GM13976 (cell line): Measurements from ENCODE around the gene IQCE.

ENCODE experiments used
- DNase-seq: peaks from one replicate; pipeline ENCODE4 v3.0.0; 2012; ENCODE audit warnings: low spot score
- CTCF ChIP-seq: IDR thresholded peaks from 2 replicates; pipeline ENCODE4 v1.5.1; 2012; ENCODE audit warnings: borderline replicate concordance, mild to moderate bottlenecking; ENCODE audit not compliant: insufficient read depth; ENCODE audit errors: extremely low read depth, missing control alignments, control extremely low read depth
- in situ Hi-C: fragments of 300-500 bp; cut with MboI; formaldehyde crosslinking; loops from one replicate; pipeline ENCODE4 v1.12.0; 2022; ENCODE audit warnings: low sequenced_read_pairs, mixed read lengths, inconsistent platforms; ENCODE audit not compliant: unreplicated experiment

The IQCE gene

DNA sequence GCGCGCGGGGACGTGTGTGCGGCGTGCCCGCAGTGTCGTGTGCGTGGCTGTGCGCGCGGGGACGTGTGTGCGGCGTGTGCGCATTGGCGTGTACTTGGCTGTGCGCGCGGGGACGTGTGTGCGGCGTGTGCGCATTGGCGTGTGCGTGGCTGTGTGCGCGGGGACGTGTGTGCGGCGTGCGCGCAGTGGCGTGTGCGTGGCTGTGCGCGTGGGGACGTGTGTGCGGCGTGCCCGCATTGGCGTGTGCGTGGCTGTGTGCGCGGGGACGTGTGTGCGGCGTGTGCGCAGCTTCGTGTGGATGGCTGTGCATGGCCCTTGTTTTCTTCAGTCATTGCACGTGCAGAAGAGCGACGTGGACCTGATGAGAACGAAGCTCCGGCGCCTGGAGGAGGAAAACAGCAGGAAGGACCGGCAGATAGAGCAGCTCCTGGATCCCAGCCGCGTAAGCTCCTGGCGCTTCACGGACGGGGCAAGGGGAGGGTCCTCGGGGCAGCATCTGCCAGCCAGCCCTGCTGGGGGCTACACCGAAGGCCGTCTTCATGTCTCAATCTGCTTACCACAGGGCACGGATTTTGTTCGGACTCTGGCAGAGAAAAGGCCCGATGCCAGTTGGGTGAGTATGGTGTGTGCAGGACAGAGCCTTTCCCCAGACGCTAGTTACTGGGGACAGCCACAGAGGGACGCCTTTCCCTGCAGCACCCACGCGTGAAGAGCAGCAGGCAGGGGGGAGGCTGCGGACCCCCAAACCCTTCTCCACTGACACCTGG is 19.3 kb downstream of the IQCE start:
- DNase-seq = no peak
- TF ChIP-seq CTCF = no peak
- in situ Hi-C loops = no loop called here

GRCh38 chr7:2580636-2581035 is 21.9 kb downstream of the IQCE start:
- in situ Hi-C loops = no loop called here

DNA sequence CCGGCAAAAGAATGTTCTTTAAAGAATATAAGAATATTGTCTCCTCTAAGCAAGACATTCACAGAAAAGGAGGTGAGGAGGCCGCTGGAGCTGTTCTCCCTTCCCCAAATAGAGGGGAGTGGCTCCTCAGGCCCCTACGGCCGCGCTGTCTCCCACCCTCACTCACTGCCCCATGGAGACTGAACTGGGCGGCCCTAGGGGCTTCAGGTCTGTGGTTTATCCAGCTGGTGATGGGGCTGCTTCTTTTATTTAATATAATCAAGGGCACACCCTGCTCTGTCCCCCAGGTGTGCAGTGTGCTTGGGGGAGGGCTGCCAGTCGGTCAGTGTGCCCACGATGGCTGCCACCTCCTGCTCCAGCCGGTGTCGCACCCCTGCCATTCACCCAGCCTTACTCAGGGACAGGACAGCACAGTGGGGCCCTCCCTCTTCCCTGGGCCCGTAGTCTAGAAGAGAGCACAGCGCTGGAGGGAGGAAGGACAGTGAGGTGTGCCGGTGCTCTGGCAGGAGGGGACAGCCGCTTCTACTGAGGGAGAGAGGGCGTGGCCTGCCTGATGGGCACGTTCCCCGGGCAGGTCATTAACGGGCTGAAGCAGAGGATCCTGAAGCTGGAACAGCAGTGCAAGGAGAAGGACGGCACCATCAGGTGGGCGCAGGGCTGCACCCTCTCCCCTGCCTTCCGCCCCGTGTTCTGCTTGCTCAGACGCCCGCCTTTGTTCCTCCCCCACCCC is 23.4 kb downstream of the IQCE start:
- in situ Hi-C loops = no loop called here
- DNase-seq = no peak
- TF ChIP-seq CTCF = no peak

More at GRCh38 chr7:2580636-2581035, 21.9 kb downstream of the IQCE start:
- no peak for TF ChIP-seq CTCF
- DNase-seq = no peak

DNA sequence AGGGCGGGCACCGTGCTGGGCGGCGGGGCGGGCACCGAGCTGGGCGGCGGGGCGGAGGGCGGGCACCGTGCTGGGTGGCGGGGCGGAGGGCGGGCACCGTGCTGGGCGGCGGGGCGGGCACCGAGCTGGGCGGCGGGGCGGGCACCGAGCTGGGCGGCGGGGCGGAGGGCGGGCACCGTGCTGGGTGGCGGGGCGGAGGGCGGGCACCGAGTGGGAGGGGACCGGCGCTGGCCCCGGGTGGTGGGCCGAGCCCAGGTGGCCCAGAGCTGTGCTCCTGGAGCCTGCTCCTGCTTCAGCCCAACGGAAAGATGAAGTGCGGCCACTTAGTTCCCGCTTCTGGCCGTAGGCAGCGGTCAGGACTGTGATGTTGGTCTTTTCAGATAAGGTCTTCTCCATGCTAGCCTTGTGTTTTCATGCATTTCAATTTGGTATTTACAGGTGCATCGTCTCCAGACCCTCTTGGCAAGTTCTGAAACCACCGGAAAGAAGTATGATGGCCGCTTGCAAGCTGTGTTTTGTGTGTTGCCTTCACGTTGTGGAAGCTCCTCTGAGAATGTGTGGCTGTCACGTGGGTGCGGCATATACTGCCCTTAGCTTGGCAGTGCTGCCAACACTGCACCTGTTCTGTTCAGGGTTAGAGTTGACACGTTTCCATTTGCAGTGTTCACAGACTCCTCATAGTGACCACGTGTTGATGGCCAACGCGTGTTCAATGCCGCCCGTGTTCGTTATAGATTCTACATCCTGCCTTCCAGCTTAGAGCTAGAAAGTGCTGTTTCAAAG is 25.2 kb downstream of the IQCE start:
- DNase-seq = no peak
- in situ Hi-C loops = no loop called here
- no peak for TF ChIP-seq CTCF

- DNase-seq = no peak
- in situ Hi-C loops = no loop called here
- TF ChIP-seq CTCF = no peak
Measured at GRCh38 chr7:2585446-2585845, 26.7 kb downstream of the IQCE start.

GRCh38 chr7:2586326-2587020 is 27.7 kb downstream of the IQCE start:
- in situ Hi-C loops = no loop called here
- no peak for TF ChIP-seq CTCF
- no peak for DNase-seq
